CD14-positive monocyte (primary cell): ENCODE measurements around the gene PDCD4. TPM values are rescaled to one million over a fixed set of nuclear protein-coding genes. Genes with fewer than 3 reads are reported as not detected.

Experiments used
- DNase-seq, 3 donors: peaks; one replicate each; pipeline ENCODE4 v3.0.0-alpha.2; 2011 to 2022
- H2AFZ ChIP-seq: 2 replicates; pipeline ENCODE4 v1.6.0; 2012; ENCODE audit warnings: mild to moderate bottlenecking, low read depth, low read length, inconsistent platforms; ENCODE audit not compliant: insufficient read depth, poor library complexity, severe bottlenecking
- H3K27ac ChIP-seq, 2 donors: 1 replicate in 1 of 2; 2 replicates in 1 of 2; pipeline ENCODE4 v1.5.1; 2012 to 2013; ENCODE audit warnings: low read length in 2 of 2, control low read depth in 1 of 2, inconsistent platforms in 1 of 2, low read depth in 1 of 2, mild to moderate bottlenecking in 1 of 2
- H3K27me3 ChIP-seq, 2 donors: one replicate each; pipeline versions ENCODE4 v1.6.0 to v1.6.1; 2011 to 2013; ENCODE audit warnings: low read length in 2 of 2; ENCODE audit not compliant: control insufficient read depth in 2 of 2, insufficient read depth in 2 of 2
- H3K36me3 ChIP-seq, 2 donors: replicated peaks in 1 of 2; 1 replicate in 1 of 2; 2 replicates in 1 of 2; pipeline versions ENCODE4 v1.5.1 to v1.6.1; 2012 to 2013; ENCODE audit warnings: low read length in 2 of 2, control low read depth in 1 of 2, inconsistent platforms in 1 of 2, mild to moderate bottlenecking in 1 of 2; ENCODE audit not compliant: insufficient read depth in 2 of 2, control insufficient read depth in 1 of 2
- H3K4me1 ChIP-seq, 2 donors: 1 replicate in 1 of 2; 2 replicates in 1 of 2; pipeline versions ENCODE4 v1.5.1 to v1.6.1; 2012 to 2013; ENCODE audit warnings: low read length in 2 of 2, control low read depth in 1 of 2, inconsistent platforms in 1 of 2, mild to moderate bottlenecking in 1 of 2, moderate library complexity in 1 of 2; ENCODE audit not compliant: insufficient read depth in 2 of 2, control insufficient read depth in 1 of 2
- H3K4me2 ChIP-seq: replicated peaks from 2 replicates; pipeline ENCODE3; 2012; ENCODE audit warnings: low read length, moderate library complexity, mild to moderate bottlenecking; ENCODE audit not compliant: poor library complexity, severe bottlenecking; ENCODE audit errors: extremely low read depth
- H3K4me3 ChIP-seq, 3 experiments: fragments of 200-600 bp in 1 of 3; sonication (generic) in 1 of 3; replicated peaks in 1 of 3; 1 replicate in 2 of 3; 2 replicates in 1 of 3; pipeline ENCODE4 v1.5.1; 2011 to 2013; ENCODE audit warnings: low read length in 3 of 3, mild to moderate bottlenecking in 3 of 3, control low read depth in 2 of 3, low read depth in 2 of 3, inconsistent platforms in 1 of 3, moderate library complexity in 1 of 3
- H3K79me2 ChIP-seq: 2 replicates; pipeline ENCODE4 v1.6.0; 2012; ENCODE audit warnings: mild to moderate bottlenecking, control low read depth, inconsistent platforms, low read length, moderate library complexity; ENCODE audit not compliant: insufficient read depth
- H3K9ac ChIP-seq: 2 replicates; pipeline ENCODE4 v1.6.0; 2017; ENCODE audit warnings: low read length, mild to moderate bottlenecking; ENCODE audit not compliant: insufficient read depth, poor library complexity, severe bottlenecking
- H3K9me3 ChIP-seq, 2 donors: replicated peaks in 1 of 2; 1 replicate in 1 of 2; 2 replicates in 1 of 2; pipeline versions ENCODE4 v1.5.1 to v1.6.1; 2012 to 2013; ENCODE audit warnings: low read length in 2 of 2, control low read depth in 1 of 2; ENCODE audit not compliant: control insufficient read depth in 1 of 2, insufficient read depth in 1 of 2
- H4K20me1 ChIP-seq: 2 replicates; pipeline ENCODE4 v1.6.0; 2012; ENCODE audit warnings: mild to moderate bottlenecking, low read length, control low read depth, moderate library complexity; ENCODE audit not compliant: insufficient read depth
- H3K27ac Mint-ChIP-seq, 7 donors: one replicate each; pipeline ENCODE4 v1.8.0; 2020; ENCODE audit warnings: mild to moderate bottlenecking in 7 of 7, mixed read lengths in 7 of 7, moderate library complexity in 6 of 7, inconsistent platforms in 2 of 7
- H3K27me3 Mint-ChIP-seq, 3 donors: one replicate each; pipeline ENCODE4 v1.8.0; 2021 to 2022; ENCODE audit warnings: low read depth in 3 of 3, mild to moderate bottlenecking in 3 of 3, mixed read lengths in 3 of 3, moderate library complexity in 3 of 3, inconsistent platforms in 1 of 3
- H3K36me3 Mint-ChIP-seq, 2 donors: one replicate each; pipeline ENCODE4 v1.8.0; 2020; ENCODE audit warnings: mixed read lengths in 2 of 2, inconsistent platforms in 1 of 2, mild to moderate bottlenecking in 1 of 2
- H3K4me1 Mint-ChIP-seq: one replicate; pipeline ENCODE4 v1.8.0; 2020; ENCODE audit warnings: mild to moderate bottlenecking, mixed read lengths
- H3K4me3 Mint-ChIP-seq, 2 donors: one replicate each; pipeline ENCODE4 v1.8.0; 2020; ENCODE audit warnings: mild to moderate bottlenecking in 2 of 2, mixed read lengths in 2 of 2, moderate library complexity in 1 of 2
- H3K9me3 Mint-ChIP-seq, 7 donors: one replicate each; pipeline ENCODE4 v1.8.0; 2020 to 2022; ENCODE audit warnings: mixed read lengths in 7 of 7, mild to moderate bottlenecking in 6 of 7, moderate library complexity in 6 of 7, inconsistent platforms in 2 of 7
- WGBS: methylation state at CpG from one replicate; pipeline ENCODE4 v1.1.5; 2013; ENCODE audit warnings: missing lambda C conversion rate; ENCODE audit not compliant: insufficient coverage; 5-methylcytosine and 5-hydroxymethylcytosine counted together
- intact Hi-C, 2 donors: fragments of 100-400 bp; cut with micrococcal nuclease; formaldehyde crosslinking; loops; one replicate each; pipeline versions ENCODE4 v1.15.0 to v1.15.1; 2023
- polyA plus RNA-seq, 3 donors: library from polyadenylated mRNA; depleted of rRNA in 1 of 3; unstranded in 2 of 3; stranded (reverse) in 1 of 3; fragments of 300-500 nt in 2 of 3; fragments of >200 nt in 1 of 3; fragmentation: Illumina TruSeq in 2 of 3; gene quantifications; 1 replicate in 2 of 3; 2 replicates in 1 of 3; pipeline ENCODE4 v1.2.3, GENCODE V29; 2012 to 2021
- TF ChIP-seq, protein P1 (sequence below): fragments of 200-600 bp; IDR thresholded peaks from one replicate; pipeline ENCODE4 v1.8.0; 2022; ENCODE audit warnings: antibody characterized with exemption, mild to moderate bottlenecking

PDCD4 gene
- polyA plus RNA-seq, 3 donors, result 39.8 to 53.4 (median 48.6) TPM

DNA sequence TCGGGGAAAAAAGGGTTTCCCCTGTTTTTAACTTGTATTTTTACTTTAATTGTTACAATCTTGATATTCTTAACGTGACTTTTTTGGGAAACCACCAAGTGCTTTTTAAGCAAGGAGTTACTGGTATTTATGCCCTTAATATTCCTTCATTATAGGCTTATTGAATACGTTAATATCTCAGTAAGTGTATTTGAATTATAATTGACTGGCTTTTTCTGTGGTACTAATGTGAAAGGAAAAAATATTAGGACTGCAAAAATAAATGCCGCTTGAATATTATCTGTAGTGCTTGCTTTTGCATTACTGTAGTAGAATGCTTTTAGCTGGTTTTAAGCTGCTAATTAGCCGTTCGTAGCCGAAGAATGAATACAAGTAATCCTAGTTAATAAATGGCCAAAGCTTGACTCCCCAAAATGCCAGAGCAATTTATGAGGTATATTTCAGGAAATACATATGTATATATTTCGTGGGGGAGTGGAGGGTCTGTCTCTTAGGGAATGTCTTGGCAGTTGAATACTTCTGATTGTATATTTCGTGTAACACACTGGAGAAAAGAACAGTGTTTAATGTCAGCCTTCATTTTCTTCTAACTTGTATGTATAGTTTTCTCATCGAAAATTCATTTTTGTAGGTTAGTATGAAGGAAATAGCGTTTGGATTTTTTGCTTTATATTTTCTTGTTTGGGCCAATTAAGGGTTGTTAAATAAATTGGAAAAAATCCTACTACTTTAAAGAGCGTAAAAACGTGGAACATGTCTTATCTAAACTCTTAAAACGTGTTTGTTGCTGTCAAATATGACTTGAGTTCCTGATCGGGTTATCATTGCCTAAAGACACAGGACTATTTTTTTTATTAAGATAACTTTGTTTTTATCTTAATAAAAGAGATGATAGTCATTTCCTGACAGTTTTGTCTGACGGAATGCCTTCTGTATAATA lies 1.5 kb downstream of the PDCD4 start:
- Mint-ChIP-seq H3K36me3 (peaks cover 9 to 18% of the 10 kb centered on the region in 2 donors), H3K27me3 (peaks cover 0 to 2% (median 0%) of the 10 kb centered on the region in 3 donors), H3K4me1 (peaks cover 47% of the 10 kb centered on the region), H3K27ac (peak overlapping the region; percentile 87 to 95 (median 93)), H3K9me3 (no peaks in the 10 kb centered on the region), H3K4me3 (peak overlapping the region; percentile 88 to 91)
- no peaks in the 10 kb centered on the region for H3K9me3 ChIP-seq
- peak overlapping the region; percentile 88 to 92 for H3K27ac ChIP-seq
- H3K36me3 ChIP-seq, result peaks cover 22 to 24% of the 10 kb centered on the region in 2 donors
- H3K9ac ChIP-seq, result peak overlapping the region; percentile 93
- peaks cover 44% of the 10 kb centered on the region for H4K20me1 ChIP-seq
- 0% methylated on average over 3 of the region's 16 CpGs for WGBS
- TF ChIP-seq, protein P1, sequence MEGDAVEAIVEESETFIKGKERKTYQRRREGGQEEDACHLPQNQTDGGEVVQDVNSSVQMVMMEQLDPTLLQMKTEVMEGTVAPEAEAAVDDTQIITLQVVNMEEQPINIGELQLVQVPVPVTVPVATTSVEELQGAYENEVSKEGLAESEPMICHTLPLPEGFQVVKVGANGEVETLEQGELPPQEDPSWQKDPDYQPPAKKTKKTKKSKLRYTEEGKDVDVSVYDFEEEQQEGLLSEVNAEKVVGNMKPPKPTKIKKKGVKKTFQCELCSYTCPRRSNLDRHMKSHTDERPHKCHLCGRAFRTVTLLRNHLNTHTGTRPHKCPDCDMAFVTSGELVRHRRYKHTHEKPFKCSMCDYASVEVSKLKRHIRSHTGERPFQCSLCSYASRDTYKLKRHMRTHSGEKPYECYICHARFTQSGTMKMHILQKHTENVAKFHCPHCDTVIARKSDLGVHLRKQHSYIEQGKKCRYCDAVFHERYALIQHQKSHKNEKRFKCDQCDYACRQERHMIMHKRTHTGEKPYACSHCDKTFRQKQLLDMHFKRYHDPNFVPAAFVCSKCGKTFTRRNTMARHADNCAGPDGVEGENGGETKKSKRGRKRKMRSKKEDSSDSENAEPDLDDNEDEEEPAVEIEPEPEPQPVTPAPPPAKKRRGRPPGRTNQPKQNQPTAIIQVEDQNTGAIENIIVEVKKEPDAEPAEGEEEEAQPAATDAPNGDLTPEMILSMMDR, result no peak
- H2AFZ ChIP-seq, result no peak overlapping the region
- peaks cover 25 to 45% of the 10 kb centered on the region in 2 donors for H3K4me1 ChIP-seq
- H3K79me2 ChIP-seq, result peaks cover 75% of the 10 kb centered on the region
- no peak for DNase-seq
- intact Hi-C loops, result loop anchor here (1.0 to 10.0 kb wide), 5 partner anchors 11 to 68 kb away; partner anchors contain the start of genes BBIP1 (in 1 of the 2) and SHOC2 (in 1 of the 2)
- H3K27me3 ChIP-seq, result no peaks in the 10 kb centered on the region
- peak overlapping the region; percentile 88 to 95 (median 89) for H3K4me3 ChIP-seq
- peak overlapping the region; percentile 88 for H3K4me2 ChIP-seq

DNA sequence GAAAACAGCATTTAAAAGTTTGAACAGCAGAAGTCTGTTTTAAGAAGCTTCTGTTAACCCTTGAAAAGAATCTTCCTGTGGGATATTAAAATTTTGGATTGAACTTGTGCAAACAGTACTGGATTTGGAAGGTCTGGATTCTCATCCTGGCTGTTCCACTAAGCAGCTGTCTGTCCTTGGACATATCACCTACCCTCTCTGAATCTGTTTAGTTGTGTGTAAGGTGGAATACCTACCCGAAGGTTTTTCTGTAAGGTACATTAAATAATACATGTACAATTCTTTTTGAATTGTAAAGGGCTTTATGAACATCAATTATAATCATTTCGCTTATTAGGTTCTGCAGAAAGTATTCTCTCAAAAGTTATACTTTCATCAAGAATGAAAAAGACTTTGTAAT lies 2.2 kb downstream of the PDCD4 start:
- Mint-ChIP-seq H3K4me3 (peak overlapping the region; percentile 67 to 91), H3K27ac (peak overlapping the region in 4 of 7 donors; percentile 18 to 92 (median 57)), H3K27me3 (peaks cover 0 to 2% (median 0%) of the 10 kb centered on the region in 3 donors), H3K36me3 (peaks cover 14 to 22% of the 10 kb centered on the region in 2 donors), H3K4me1 (peaks cover 40% of the 10 kb centered on the region), H3K9me3 (no peaks in the 10 kb centered on the region)
- H3K9ac ChIP-seq, result peak overlapping the region; percentile 93
- H2AFZ ChIP-seq, result no peak overlapping the region
- peaks cover 51% of the 10 kb centered on the region for H4K20me1 ChIP-seq
- H3K4me3 ChIP-seq, result peak overlapping the region; percentile 88 to 95 (median 89)
- H3K79me2 ChIP-seq, result peaks cover 82% of the 10 kb centered on the region
- no CpG with 5 or more reads among the region's 2 CpGs for WGBS
- TF ChIP-seq, protein P1, result no peak
- H3K27ac ChIP-seq, result no peak overlapping the region
- intact Hi-C loops, result loop anchor here (5.0 to 10.0 kb wide), 4 partner anchors 37 to 69 kb away; partner anchors contain the start of genes BBIP1 (in 1 of the 2) and SHOC2 (in 1 of the 2)
- H3K36me3 ChIP-seq, result peaks cover 29 to 31% of the 10 kb centered on the region in 2 donors
- no peaks in the 10 kb centered on the region for H3K9me3 ChIP-seq
- DNase-seq, result no peak
- H3K4me2 ChIP-seq, result peak overlapping the region; percentile 88
- H3K27me3 ChIP-seq, result no peaks in the 10 kb centered on the region
- peaks cover 18 to 38% of the 10 kb centered on the region in 2 donors for H3K4me1 ChIP-seq
